SW 1271 (cell line): ENCODE measurements around the gene KDM2B.
"Not testable (repeated sequence)": the region's sequence is repeated elsewhere in the genome, so short reads cannot be mapped to it uniquely, and the experiment has no call there.

Experiments used
- DNase-seq, 2 experiments: peaks; one replicate each; lab custom pipeline; 2025; lab: John Stamatoyannopoulos, UW

KDM2B gene

DNA sequence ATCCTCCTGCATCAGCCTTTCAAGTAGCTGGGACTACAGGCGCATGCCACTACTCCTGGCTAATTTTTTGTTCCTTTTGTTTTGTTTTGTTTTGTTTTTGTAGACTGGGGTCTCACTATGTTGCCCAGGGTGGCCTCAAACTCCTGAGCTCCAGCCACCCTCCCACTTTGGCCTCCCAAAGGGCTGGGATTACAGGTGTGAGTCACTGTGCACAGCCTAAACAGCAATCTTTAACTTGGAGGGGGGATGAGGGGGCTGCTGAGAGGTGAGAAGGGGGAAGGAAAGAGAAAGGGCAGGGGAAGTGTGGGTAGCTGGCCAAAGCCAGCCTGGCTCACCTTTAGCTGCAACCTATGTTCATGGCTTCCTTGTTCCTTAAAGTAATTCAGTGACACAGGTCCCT is 77.4 kb downstream of the KDM2B start:
- DNase-seq: no peak

DNA sequence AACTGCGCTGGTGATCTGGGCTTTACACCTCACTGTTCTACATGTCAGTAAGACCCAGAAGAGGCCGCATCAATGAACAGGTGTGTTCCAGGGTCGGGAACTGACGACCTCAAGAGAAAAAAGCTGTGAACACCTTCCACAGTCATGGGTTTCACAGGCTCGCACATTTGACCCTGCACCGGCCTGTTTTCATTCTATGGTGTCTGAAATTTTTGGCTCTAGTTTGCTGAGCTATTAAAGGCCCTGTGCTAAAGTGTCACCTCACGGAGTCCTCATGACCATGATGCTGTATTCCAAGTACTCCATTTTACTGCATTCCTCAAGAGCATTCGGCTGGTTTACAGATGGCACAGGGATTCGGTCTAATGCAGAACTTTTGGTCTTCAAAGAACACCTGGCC is 78.9 kb downstream of the KDM2B start:
- no peak for DNase-seq

DNA sequence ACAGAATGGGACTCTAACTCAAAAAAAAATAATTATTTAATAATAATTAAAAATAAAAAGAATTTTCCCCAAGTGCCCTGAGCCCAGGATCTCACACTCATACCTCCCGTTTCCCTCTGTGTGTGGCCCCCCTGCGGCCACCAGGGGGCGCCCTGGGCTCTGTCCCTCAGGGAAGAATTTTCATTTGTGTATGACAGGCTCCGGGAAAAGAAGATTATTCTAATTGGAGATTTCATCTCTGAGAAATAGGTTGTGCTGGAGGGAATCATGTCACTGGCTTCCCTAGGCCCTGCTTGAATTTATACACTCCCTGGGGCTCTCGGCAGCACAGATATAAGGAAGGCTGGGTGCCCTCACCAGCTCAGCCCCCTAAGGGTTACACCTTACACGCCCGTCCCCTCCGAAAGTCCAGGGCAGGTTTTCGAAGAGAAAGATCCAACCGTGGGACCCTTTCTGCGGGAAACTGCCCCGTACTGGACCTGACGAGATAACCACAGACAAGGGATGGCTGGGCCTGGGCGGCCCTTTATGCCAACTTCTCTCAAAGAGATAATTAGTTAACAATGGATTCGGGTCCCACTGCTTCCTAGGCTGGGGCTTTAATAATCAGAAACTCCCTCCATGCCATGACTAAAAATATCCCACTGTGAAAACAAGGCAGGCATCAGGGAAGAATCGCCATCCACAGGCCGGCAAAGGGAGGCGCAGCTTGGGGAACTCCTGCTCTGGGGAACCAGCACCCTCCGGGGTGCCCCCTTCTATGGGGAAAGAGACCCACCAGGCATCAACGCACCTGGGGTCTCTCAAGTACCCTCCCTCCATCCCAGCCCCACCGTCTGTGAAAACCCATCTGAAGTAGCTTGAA is 80.7 kb downstream of the KDM2B start:
- peak; percentile 36 to 68 for DNase-seq

DNA sequence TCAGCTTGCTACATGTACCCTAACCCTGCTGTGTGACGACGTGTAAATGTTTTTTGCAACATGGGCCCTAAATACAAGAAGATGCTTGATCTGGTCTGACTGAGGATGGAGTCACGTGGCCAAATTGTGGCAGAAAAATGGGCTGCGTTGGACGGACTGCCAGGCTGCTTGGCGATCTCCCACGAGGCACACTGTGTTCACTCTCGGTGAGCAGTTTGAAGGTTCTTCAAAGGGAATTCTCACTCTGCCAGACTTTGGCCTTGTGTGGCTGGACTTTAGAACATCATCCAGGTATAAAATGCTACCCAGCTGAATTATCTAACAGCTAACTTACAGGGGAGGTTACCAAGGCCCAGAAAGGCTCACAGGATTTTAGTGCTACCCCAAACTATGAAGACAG is 85.1 kb downstream of the KDM2B start:
- no peak for DNase-seq

DNA sequence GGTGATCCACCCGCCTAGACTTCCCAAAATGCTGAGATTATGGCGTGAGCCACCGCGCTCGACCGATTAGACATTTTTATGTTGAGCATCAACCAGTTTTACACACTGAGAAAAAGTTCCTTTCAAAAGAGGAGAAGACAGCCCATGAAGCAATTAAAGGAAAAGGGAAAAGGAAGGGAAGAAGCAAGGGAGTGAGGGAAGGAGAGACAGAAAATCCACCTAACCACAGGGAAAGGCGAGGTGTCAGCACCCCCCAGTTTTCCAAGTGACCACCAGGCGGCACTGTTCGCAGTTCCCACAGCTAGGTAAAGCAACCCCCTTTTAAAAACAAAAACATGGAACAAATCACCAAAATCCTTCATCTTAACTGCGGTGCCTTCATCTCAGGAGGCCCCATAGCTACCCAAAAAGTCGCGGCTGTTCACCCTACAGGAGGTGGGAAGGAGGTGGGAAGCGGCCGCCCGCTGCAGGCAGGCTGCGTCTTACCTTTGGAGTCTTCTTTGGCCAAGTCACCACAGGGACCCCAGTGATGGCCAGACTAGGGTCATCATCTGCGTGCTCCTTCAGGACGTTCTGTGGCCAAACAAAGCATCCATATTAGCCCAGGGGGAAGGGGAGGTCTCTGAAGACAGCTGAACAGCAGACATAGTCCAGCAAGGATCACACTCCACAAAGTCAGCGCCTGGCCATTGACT is 86.6 kb downstream of the KDM2B start:
- peak in 1 of 2 experiments; percentile 18 for DNase-seq

DNA sequence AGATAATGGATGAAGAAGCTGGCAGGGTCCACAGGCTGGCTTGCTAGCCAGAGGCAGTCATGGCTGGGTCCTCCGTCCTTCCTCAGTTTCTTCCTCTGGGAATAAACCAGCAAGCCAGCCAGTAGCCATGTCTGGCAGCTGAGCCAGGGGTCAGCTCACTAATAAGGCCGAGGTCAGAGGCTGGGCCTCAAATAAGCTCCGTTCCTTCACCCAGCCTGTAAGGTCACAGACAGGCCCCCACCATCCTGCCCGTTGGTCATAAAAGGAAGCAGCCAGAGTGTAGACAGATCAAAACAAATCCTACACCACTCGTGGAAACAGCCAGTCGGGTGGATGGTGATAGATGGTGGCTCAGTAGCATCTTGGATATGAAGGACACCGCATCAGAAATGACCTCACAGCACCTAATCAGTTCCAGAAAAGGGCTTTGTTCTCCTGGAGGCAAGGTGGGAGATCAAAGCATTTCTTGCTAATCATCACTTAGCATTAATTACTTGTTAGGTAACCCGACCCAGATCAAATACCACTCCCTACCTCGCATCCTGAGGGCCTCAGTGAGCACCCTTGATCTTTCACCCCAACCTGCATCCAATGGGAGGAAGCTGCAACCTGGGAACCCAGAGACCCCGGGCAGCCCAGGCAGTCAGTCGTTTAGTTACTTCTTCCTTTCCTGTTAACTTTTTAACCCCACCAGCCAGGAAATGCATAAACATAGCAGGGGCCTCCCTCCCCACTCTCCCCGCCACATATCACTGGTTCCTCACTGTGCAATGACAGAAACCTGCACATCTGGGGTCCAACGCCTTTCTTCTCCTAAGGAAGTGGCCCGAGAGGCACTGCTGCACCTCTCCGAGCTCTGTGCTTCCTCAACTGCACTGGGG is 90.2 kb downstream of the KDM2B start:
- no peak for DNase-seq

DNA sequence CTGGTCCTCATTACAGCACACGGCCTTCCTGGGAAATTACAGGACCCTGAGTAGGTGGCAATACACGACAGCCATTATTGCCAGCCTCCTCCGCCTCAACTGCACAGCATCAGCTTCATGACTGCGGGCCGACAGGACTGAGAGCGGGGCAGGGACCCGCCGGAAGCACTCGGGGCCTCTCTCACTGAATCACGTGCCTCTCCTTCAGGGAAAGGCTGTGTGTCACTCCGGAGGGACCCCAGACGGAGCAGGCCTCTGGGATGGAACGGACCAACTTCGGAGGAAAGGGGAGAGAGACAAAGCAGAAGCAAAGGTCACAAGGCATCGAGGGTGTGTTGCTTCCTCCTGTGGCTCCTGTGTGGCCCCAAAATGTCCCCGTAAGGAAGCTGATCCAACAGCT is 90.9 kb downstream of the KDM2B start:
- no peak for DNase-seq

DNA sequence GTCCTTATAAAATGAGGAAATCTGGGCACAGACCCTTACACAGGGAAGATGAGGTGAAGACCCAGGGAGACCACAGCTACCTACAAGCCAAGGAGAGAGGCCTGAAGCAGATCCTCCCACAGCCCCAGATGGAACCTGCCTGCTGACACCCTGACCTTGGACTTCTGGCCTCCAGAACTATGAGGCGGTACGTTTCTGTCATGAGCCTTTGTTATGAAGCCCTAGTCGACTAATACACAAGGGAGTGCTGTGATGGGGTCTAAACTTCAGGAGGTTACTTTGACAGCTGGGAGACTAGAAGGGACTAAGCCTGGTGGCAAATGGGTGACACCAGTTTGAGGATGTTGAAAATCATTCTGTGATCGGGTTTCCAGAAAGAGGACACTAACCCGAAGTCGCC is 95.9 kb downstream of the KDM2B start:
- no peak for DNase-seq

DNA sequence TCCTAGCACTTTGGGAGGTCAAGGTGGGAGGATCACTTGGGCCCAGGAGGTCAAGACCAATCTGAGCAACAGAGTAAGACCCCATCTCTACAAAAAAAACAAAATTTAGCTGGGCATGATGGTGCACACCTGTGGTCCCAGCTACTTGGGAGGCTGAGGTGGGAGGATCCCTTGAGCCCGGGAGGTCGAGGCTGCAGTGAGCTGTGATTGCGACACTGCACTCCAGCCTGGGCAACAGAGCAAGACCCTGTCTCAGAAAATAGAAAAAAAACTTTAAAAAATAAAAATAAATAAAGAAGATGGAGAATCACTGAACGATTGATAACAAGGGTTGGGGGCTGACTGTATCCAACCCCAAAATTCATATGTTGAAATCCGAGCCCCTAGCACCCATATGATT is 96.3 kb downstream of the KDM2B start:
- not testable (repeated sequence) for DNase-seq

DNA sequence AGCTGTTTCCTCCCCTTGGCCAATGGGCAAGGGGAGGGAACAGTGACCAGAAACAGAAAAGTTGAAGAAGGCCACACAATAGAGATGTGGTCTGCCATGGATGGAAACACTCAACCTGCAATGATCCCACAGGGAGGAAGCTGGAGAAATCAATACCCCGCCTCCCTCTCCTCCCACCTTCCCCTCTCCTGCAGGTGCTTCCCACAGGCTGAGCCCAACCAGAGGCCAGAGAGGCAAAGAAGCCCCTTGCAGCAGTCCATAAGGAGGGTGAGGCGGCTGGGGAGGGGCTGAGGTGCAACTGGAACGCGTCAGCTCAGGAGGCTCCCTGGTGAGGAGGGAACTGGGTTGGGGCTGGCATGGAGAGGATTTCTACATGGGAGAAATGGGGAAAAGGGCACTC is 96.9 kb downstream of the KDM2B start:
- no peak for DNase-seq

DNA sequence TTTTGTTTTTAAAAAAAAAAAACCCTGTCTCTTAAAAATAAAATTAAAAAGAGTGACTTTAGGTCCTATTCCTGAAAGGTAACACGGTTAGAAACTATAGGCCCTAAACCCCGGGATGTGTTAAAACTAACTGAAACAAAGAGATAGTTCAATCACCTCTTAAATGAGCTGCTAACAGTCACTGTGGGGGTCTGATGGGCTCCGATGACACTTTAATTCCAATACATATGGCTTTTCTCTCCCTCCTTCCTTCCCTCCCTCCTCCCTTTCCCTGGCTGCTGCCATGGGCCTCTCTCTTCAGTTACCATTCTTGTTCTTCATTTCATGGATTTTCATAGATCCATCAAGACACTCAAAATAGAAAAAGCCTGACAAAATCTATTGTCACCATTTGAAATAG is 104.3 kb downstream of the KDM2B start:
- DNase-seq: no peak

DNA sequence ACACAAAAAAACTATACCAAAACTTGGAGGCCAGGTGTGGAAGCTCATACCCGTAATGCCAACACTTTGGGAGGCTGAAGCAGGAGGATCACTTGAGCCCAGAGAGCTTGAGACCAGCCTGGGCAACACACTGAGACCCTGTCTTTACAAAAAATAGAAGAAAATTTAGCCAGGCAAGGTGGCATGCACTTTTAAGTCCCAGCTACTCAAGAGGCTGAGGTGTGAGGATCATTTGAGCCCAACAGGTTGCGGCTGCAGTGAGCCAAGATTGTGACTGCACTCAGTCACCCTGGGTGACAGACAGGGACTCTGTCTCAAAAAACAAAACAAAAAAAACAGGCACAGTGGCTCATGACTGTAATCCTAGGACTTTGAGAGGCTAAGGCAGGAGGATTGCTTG is 105.5 kb downstream of the KDM2B start:
- DNase-seq: no peak

DNA sequence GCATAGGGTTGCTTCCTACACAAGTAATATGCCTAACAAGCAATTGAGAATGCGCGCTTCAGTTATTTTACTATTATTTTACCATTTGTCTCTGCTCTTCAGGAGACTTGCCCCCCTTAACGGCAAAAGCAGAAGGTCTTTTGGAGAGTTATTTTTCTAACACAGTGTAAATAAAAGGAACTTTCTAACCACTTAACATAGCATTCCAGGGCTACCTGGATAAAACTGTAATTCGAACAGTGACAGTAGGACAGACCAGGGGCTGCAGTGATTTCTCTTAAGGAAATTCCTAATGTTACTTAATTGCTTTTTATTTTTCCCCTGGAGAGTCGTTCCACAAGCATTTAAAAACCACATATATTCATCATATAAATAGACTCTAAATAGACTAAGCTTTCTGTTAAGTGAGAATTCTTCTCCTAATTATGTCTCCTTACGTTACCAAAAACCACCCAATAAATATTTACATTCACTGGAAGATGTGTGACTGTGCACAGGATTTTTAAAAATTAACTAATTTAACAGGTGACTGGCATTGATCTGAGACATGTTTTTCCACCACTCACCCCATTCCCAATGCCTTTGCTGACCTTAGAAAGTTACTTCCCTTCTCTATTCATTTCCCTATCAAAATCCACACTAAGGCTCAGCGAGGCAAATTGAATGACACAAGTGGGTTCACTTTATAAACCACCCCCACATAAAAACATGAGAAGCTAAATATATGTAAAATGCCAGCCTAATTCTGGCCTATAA is 108.5 kb downstream of the KDM2B start:
- no peak for DNase-seq

DNA sequence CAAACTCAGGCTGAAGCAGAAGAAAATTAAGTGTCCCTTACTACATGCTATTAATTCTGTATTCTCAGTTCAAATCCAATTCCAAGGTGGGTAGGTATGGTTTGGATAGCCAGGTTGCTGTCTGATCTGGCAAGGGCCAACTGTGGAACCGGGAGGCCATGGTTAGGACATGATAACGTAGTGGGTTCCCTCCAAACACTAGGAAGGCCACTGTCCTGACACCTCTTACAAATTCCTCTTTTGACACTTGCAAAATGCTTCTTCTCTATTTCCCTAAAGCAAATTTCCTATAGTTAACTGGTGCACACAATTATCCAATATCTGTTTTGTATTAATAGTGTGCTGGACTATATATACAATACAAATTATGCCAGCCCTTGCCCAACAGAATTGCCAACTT is 110.1 kb downstream of the KDM2B start:
- DNase-seq: no peak

DNA sequence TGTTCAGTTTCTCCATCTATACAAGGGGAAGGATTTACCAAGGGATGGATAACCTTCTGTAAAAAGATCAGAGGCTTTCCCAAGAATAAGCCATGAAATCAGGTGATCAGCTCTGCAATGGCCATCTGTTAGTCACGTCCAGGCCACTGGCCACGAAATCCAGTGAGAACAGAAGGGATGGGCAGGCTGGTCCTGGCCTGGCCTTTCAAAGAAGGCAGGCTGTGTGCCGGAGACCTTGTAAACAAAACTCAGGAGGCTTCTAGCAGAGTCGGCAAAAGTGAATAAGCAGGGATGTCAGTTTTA is 112.4 kb downstream of the KDM2B start:
- DNase-seq: no peak

DNA sequence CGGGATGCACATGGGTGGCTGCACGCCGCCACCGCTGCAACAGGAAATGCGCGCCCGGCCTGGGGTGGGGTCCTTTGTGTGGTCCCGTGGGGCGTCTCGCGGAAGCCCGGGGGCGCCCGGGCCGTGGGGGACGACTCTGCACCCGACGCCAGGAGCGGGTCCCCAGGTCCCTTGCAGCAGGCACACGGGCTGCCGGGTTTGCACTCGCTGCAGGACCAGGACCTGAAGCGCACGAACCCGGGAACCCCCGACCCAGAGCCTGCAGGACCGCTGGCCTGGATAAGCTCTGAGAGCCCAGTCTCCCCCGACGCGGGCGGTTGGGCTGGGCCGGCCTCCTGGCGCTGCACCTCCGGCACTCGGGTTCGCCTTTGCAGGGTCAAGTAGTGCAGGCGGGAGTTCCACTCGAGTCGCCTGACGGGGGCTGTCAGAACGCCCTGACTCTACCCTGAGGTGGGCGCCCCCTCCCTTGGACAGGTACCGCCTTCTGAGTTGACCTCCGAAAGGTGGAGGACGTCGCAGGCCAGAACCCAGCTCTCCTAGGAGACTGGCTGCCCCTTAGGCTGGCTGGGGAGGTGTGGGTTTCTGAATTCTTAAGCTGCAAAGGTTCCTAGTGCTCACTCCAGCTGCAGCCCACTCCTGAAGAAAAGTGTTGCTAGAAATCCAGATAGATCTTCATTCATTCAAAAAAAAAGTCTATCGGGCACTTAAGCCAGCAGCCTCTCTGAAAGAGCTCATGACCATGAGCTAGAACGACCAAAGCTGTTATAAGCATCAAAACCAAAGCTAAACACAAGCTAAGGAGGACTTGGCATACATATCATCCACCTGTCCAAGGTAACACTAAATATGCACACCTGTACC is 113.0 kb downstream of the KDM2B start:
- no peak for DNase-seq

DNA sequence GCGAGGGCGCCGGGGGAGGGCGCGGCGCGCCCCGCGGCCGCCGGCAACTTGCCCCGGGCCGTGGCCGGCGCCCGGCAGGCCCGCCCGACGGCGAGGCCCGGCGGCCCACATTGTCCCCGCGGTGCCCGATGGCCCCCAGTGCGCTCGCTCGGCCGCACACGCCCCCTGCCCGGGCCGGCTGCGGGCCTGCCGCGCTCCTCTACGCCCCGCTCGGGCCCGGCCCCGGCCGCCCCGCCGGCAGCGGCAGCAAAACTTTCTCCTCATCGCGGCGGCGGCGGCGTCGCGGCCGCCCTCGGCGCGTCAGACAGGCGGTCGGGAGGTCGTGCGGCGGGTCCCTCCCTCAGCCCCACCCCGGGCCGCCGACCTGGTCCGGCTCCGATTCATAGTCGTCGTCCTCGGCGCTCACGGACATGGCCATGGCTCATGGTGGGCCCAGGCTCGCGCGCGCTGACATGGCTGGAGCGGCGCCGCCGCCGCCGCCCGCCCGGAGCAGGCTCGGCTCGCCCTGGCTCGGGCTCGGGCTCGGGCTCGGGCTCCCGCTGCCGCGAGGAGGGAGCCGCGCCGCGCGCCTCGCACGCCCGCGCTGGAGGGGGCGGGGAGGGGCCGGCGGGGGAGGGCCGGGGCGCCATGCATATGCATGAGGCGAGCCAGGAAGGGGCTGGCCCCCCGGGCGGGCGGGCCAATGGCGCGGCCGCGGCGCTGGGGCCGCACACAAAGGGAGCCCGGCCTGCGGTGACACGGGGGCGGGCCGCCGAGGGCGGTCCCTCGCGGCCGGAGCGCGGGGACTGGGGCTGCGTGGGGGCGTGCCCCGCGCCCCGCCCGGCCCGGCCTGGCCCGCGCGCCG is 113.8 kb downstream of the KDM2B start:
- DNase-seq: peak; percentile 60 to 75

DNA sequence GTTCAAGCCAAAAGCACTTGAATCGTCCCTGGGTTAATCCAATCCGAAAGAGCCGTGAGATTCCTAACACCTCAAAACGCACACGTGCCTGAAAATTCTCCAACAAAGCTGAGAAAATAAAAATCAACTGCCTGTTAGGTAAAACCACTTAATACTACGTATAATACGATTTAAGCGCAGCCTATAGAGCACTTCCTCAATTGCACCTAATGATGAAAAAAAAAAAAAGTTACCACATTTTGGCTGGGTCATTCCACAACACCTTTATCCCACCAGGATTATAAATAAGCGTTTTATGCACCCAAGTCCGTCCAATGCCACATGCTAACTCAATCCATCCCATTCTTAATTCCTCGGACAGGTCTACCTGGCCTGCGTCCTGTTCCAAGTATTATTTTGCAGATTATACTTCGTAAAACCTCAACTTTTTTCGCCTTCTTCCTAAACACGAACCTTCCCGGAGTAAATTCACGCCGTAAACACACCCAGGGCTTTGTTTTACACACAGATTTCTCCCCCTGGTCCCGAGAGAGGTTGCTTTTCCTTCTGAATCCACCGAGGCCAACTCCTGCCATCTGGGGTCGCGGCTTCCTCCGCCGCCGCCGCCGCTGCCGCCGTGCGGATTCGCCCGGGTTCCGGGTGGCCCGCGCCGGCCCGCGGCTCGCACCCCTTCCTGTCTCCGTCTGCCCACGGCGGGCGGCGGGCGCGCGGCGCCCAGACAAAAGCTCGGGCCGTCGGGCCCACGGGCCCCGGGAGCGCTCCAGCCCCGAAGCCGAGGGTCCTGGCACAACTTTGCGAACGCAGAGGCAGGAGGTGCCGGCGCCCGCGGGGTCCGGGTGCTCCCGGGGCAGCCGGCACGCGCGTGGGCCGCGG is 114.7 kb downstream of the KDM2B start:
- no peak for DNase-seq

DNA sequence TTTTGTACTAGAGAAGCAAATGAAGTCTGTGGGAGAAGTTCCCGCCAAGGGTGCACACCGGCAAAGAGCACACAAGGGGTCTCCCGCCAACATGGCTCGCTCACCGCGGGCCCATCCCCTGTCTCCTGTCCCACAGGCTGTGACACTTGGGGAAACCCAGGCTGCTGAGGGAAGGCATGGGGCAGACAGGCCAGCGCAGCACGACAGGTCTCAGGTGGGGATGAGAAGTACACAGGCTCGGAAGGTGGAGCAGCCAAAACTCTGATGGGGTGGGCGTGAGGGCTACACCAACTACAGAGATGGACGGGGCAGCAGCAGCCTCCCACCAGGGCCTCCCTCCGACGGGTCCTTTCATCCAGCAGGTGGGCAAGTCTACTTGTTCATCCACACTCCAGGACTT is 116.5 kb downstream of the KDM2B start:
- no peak for DNase-seq
